Measurements from ENCODE around the gene XKR8. TPM values are rescaled to one million over a fixed set of nuclear protein-coding genes. Genes with fewer than 3 reads are reported as not detected.

The XKR8 gene
- total and polyA plus RNA-seq, 3 experiments from 2014 or later = 7.3 to 23.3 (median 8.9) TPM

GRCh38 chr1:27941671-27942540 lies 17.9 kb upstream of the XKR8 start:
- Mint-ChIP-seq H3K4me1 (peaks cover 26 to 40% (median 29%) of the 10 kb centered on the region in 3 donors), H3K4me3 (no peak overlapping the region), H3K9me3 (no peaks in the 10 kb centered on the region), H3K27me3 (no peaks in the 10 kb centered on the region), H3K36me3 (no peaks in the 10 kb centered on the region), H3K27ac (peak overlapping the region; percentile 6 to 91 (median 80))
- POLR2A ChIA-PET = no interaction called here
- H3K36me3 ChIP-seq (ENCODE audit: insufficient read depth, low read length) = no peaks in the 10 kb centered on the region
- no peak for DNase-seq
- no peak overlapping the region for H3K27ac ChIP-seq (ENCODE audit: low read depth, low read length)
- no peaks in the 10 kb centered on the region for H3K27me3 ChIP-seq (ENCODE audit: insufficient read depth, low read length, poor library complexity, severe bottlenecking)
- CTCF ChIA-PET = interaction anchor here (0.9 to 2.2 kb wide), 3 partner anchors 12 to 38 kb away, joined by 3 to 19 read pairs (median 4); no protein-coding TSS in a partner anchor
- H3K4me1 ChIP-seq (ENCODE audit: insufficient read depth, low read length) = peaks cover 32% of the 10 kb centered on the region
- no peaks in the 10 kb centered on the region for H3K9me3 ChIP-seq (ENCODE audit: low read length)
- no peak overlapping the region for H3K4me3 ChIP-seq (ENCODE audit: low read length)

GRCh38 chr1:27945020-27945419 lies 14.8 kb upstream of the XKR8 start:
- Mint-ChIP-seq H3K27ac (peak overlapping the region in 3 of 8 donors; percentile 42 to 79 (median 43)), H3K27me3 (no peaks in the 10 kb centered on the region), H3K9me3 (no peaks in the 10 kb centered on the region), H3K4me3 (no peak overlapping the region), H3K4me1 (peaks cover 25 to 26% (median 26%) of the 10 kb centered on the region in 3 donors), H3K36me3 (no peaks in the 10 kb centered on the region)
- no peaks in the 10 kb centered on the region for H3K9me3 ChIP-seq (ENCODE audit: low read length)
- no peak for DNase-seq
- no peaks in the 10 kb centered on the region for H3K27me3 ChIP-seq (ENCODE audit: insufficient read depth, low read length, poor library complexity, severe bottlenecking)
- H3K36me3 ChIP-seq (ENCODE audit: insufficient read depth, low read length) = no peaks in the 10 kb centered on the region
- peaks cover 31% of the 10 kb centered on the region for H3K4me1 ChIP-seq (ENCODE audit: insufficient read depth, low read length)
- POLR2A ChIA-PET = no interaction called here
- CTCF ChIA-PET = interaction anchor here (1.1 to 1.2 kb wide), 2 partner anchors 11 to 15 kb away, joined by 3 to 4 read pairs; partner anchors contain the start of gene XKR8
- no peak overlapping the region for H3K27ac ChIP-seq (ENCODE audit: low read depth, low read length)
- H3K4me3 ChIP-seq (ENCODE audit: low read length) = no peak overlapping the region

- peaks cover 3 to 4% (median 4%) of the 10 kb centered on the region in 3 donors for H3K4me1 Mint-ChIP-seq
These were observed 10.7 kb upstream of the XKR8 start for GRCh38 chr1:27949027-27949426.

GRCh38 chr1:27951396-27951795 lies 8.4 kb upstream of the XKR8 start:
- no peak for DNase-seq
- Histone ChIP-seq H3K27me3 (ENCODE audit: insufficient read depth, low read length, poor library complexity, severe bottlenecking) (no peaks in the 10 kb centered on the region), H3K4me3 (ENCODE audit: low read length) (no peak overlapping the region), H3K9me3 (ENCODE audit: low read length) (no peaks in the 10 kb centered on the region), H3K36me3 (ENCODE audit: insufficient read depth, low read length) (no peaks in the 10 kb centered on the region), H3K4me1 (ENCODE audit: insufficient read depth, low read length) (no peaks in the 10 kb centered on the region), H3K27ac (ENCODE audit: low read depth, low read length) (no peak overlapping the region)
- peaks cover 4 to 8% of the 10 kb centered on the region in 2 donors for H3K27me3 Mint-ChIP-seq
- CTCF ChIA-PET = interaction anchor here (1.1 to 2.4 kb wide), 3 partner anchors 9 to 42 kb away, joined by 3 to 9 read pairs (median 3); partner anchors contain the start of gene XKR8
- H3K4me3 Mint-ChIP-seq = no peak overlapping the region
- POLR2A ChIA-PET = no interaction called here
- no peaks in the 10 kb centered on the region for H3K36me3 Mint-ChIP-seq
- no peaks in the 10 kb centered on the region for H3K9me3 Mint-ChIP-seq
- no peak overlapping the region for H3K27ac Mint-ChIP-seq
- no peaks in the 10 kb centered on the region for H3K4me1 Mint-ChIP-seq

More at GRCh38 chr1:27949027-27949426, 10.7 kb upstream of the XKR8 start:
- Histone ChIP-seq H3K4me3 (ENCODE audit: low read length) (no peak overlapping the region), H3K27ac (ENCODE audit: low read depth, low read length) (no peak overlapping the region), H3K36me3 (ENCODE audit: insufficient read depth, low read length) (no peaks in the 10 kb centered on the region), H3K27me3 (ENCODE audit: insufficient read depth, low read length, poor library complexity, severe bottlenecking) (no peaks in the 10 kb centered on the region), H3K9me3 (ENCODE audit: low read length) (no peaks in the 10 kb centered on the region), H3K4me1 (ENCODE audit: insufficient read depth, low read length) (peaks cover 8% of the 10 kb centered on the region)
- ChIA-PET CTCF (interaction anchor here (1.5 kb wide), 1 partner anchor 11 kb away, joined by 7 read pairs; the partner anchor contains the start of gene XKR8), POLR2A (no interaction called here)
- peak overlapping the region in 1 of 8 donors; percentile 9 for H3K27ac Mint-ChIP-seq
- no peaks in the 10 kb centered on the region for H3K36me3 Mint-ChIP-seq
- no peaks in the 10 kb centered on the region for H3K9me3 Mint-ChIP-seq
- H3K27me3 Mint-ChIP-seq = peaks cover 0 to 1% of the 10 kb centered on the region in 2 donors
- DNase-seq = no peak
- H3K4me3 Mint-ChIP-seq = no peak overlapping the region

GRCh38 chr1:27952147-27952546 lies 7.6 kb upstream of the XKR8 start:
- Histone ChIP-seq H3K27ac (ENCODE audit: low read depth, low read length) (no peak overlapping the region), H3K4me1 (ENCODE audit: insufficient read depth, low read length) (no peaks in the 10 kb centered on the region), H3K9me3 (ENCODE audit: low read length) (no peaks in the 10 kb centered on the region), H3K27me3 (ENCODE audit: insufficient read depth, low read length, poor library complexity, severe bottlenecking) (no peaks in the 10 kb centered on the region), H3K36me3 (ENCODE audit: insufficient read depth, low read length) (no peaks in the 10 kb centered on the region), H3K4me3 (ENCODE audit: low read length) (no peak overlapping the region)
- no peaks in the 10 kb centered on the region for H3K4me1 Mint-ChIP-seq
- no peaks in the 10 kb centered on the region for H3K9me3 Mint-ChIP-seq
- peaks cover 6 to 8% of the 10 kb centered on the region in 2 donors for H3K27me3 Mint-ChIP-seq
- H3K4me3 Mint-ChIP-seq = no peak overlapping the region
- ChIA-PET CTCF (interaction anchor here (1.1 to 2.4 kb wide), 3 partner anchors 8 to 41 kb away, joined by 3 to 9 read pairs (median 3); partner anchors contain the start of gene XKR8), POLR2A (no interaction called here)
- DNase-seq = no peak
- no peaks in the 10 kb centered on the region for H3K36me3 Mint-ChIP-seq
- H3K27ac Mint-ChIP-seq = no peak overlapping the region

GRCh38 chr1:27954186-27954585 lies 5.6 kb upstream of the XKR8 start:
- no peaks in the 10 kb centered on the region for H3K9me3 ChIP-seq (ENCODE audit: low read length)
- peaks cover 6 to 8% of the 10 kb centered on the region in 2 donors for H3K27me3 Mint-ChIP-seq
- DNase-seq = no peak
- peaks cover 5% of the 10 kb centered on the region for H3K4me1 ChIP-seq (ENCODE audit: insufficient read depth, low read length)
- H3K4me3 Mint-ChIP-seq = no peak overlapping the region
- no peaks in the 10 kb centered on the region for H3K27me3 ChIP-seq (ENCODE audit: insufficient read depth, low read length, poor library complexity, severe bottlenecking)
- H3K9me3 Mint-ChIP-seq = no peaks in the 10 kb centered on the region
- H3K27ac ChIP-seq (ENCODE audit: low read depth, low read length) = no peak overlapping the region
- H3K27ac Mint-ChIP-seq = no peak overlapping the region
- peaks cover 0 to 4% (median under 1%) of the 10 kb centered on the region in 3 donors for H3K4me1 Mint-ChIP-seq
- ChIA-PET CTCF (interaction anchor here (1.4 to 3.0 kb wide), 2 partner anchors 12 to 14 kb away, joined by 3 to 9 read pairs; no protein-coding TSS in a partner anchor), POLR2A (no interaction called here)
- no peaks in the 10 kb centered on the region for H3K36me3 ChIP-seq (ENCODE audit: insufficient read depth, low read length)
- H3K36me3 Mint-ChIP-seq = no peaks in the 10 kb centered on the region
- H3K4me3 ChIP-seq (ENCODE audit: low read length) = no peak overlapping the region

GRCh38 chr1:27955076-27955475 lies 4.7 kb upstream of the XKR8 start:
- H3K4me3 ChIP-seq (ENCODE audit: low read length) = no peak overlapping the region
- H3K27ac ChIP-seq (ENCODE audit: low read depth, low read length) = no peak overlapping the region
- H3K4me1 ChIP-seq (ENCODE audit: insufficient read depth, low read length) = peaks cover 5% of the 10 kb centered on the region
- H3K27me3 ChIP-seq (ENCODE audit: insufficient read depth, low read length, poor library complexity, severe bottlenecking) = no peaks in the 10 kb centered on the region
- ChIA-PET CTCF (interaction anchor here (1.4 to 3.0 kb wide), 2 partner anchors 13 to 15 kb away, joined by 3 to 9 read pairs; no protein-coding TSS in a partner anchor), POLR2A (no interaction called here)
- no peaks in the 10 kb centered on the region for H3K9me3 ChIP-seq (ENCODE audit: low read length)
- no peaks in the 10 kb centered on the region for H3K36me3 Mint-ChIP-seq
- H3K4me3 Mint-ChIP-seq = peak overlapping the region in 1 of 7 donors; percentile 60
- no peaks in the 10 kb centered on the region for H3K9me3 Mint-ChIP-seq
- DNase-seq = no peak
- no peaks in the 10 kb centered on the region for H3K36me3 ChIP-seq (ENCODE audit: insufficient read depth, low read length)
- H3K4me1 Mint-ChIP-seq = peaks cover 4 to 6% (median 5%) of the 10 kb centered on the region in 3 donors
- H3K27ac Mint-ChIP-seq = peak overlapping the region in 1 of 8 donors; percentile 89
- peaks cover 6 to 8% of the 10 kb centered on the region in 2 donors for H3K27me3 Mint-ChIP-seq

- peaks cover 16 to 21% (median 19%) of the 10 kb centered on the region in 3 donors for H3K4me1 Mint-ChIP-seq
- Histone ChIP-seq H3K27ac (ENCODE audit: low read depth, low read length) (no peak overlapping the region), H3K4me3 (ENCODE audit: low read length) (no peak overlapping the region), H3K36me3 (ENCODE audit: insufficient read depth, low read length) (no peaks in the 10 kb centered on the region), H3K27me3 (ENCODE audit: insufficient read depth, low read length, poor library complexity, severe bottlenecking) (no peaks in the 10 kb centered on the region), H3K4me1 (ENCODE audit: insufficient read depth, low read length) (peaks cover 20% of the 10 kb centered on the region), H3K9me3 (ENCODE audit: low read length) (no peaks in the 10 kb centered on the region)
- no peak for DNase-seq
- H3K27ac Mint-ChIP-seq = peak overlapping the region in 1 of 8 donors; percentile 66
- H3K36me3 Mint-ChIP-seq = peaks cover 0 to 2% (median 0%) of the 10 kb centered on the region in 3 donors
- CTCF ChIA-PET = interaction anchor here (1.2 to 1.4 kb wide), 2 partner anchors 17 to 99 kb away, joined by 3 to 9 read pairs; no protein-coding TSS in a partner anchor
- no peaks in the 10 kb centered on the region for H3K9me3 Mint-ChIP-seq
- POLR2A ChIA-PET = no interaction called here
- H3K4me3 Mint-ChIP-seq = peak overlapping the region in 5 of 7 donors; percentile 26 to 84 (median 59)
- peaks cover 6 to 8% of the 10 kb centered on the region in 2 donors for H3K27me3 Mint-ChIP-seq
These were observed 3.0 kb upstream of the XKR8 start for GRCh38 chr1:27956761-27957160.

Measured in CD8-positive, alpha-beta memory T cell (primary cell).